ENCODE measurements around the gene CFAP54. TPM values are rescaled to one million over a fixed set of nuclear protein-coding genes. Genes with fewer than 3 reads are reported as not detected.

Gene CFAP54
- total RNA-seq, 1 experiment from 2014 or later = 0.09 TPM

- CTCF ChIA-PET = no interaction called here
- Mint-ChIP-seq H3K4me3 (no peak overlapping the region), H3K9me3 (peaks cover 3% of the 10 kb centered on the region; the same call in 1 of the 2 replicates), H3K27ac (no peak overlapping the region), H3K4me1 (peaks cover 3% of the 10 kb centered on the region), H3K27me3 (ENCODE audit: low read depth) (no peaks in the 10 kb centered on the region), H3K36me3 (no peaks in the 10 kb centered on the region)
- TF ChIP-seq ZNF512 (CRISPR knock-in tag; IDR thresholded peaks at IDR 0.05; ENCODE audit: borderline replicate concordance) (no peak), ZNF219 (CRISPR knock-in tag; IDR thresholded peaks at IDR 0.05; ENCODE audit: borderline replicate concordance) (no peak), NFATC4 (CRISPR knock-in tag; IDR thresholded peaks at IDR 0.05) (no peak), HMGA2 (CRISPR knock-in tag; IDR thresholded peaks at IDR 0.05) (no peak), ZNF138 (CRISPR knock-in tag; conservative IDR thresholded peaks at IDR 0.05) (no peak), IRF1 (CRISPR knock-in tag; IDR thresholded peaks at IDR 0.05) (no peak), GRHL2 (CRISPR knock-in tag; IDR thresholded peaks at IDR 0.05; ENCODE audit: insufficient replicate concordance, severe bottlenecking) (no peak), NR1H2 (CRISPR knock-in tag; IDR thresholded peaks at IDR 0.05) (no peak), ZBTB21 (CRISPR knock-in tag; IDR thresholded peaks at IDR 0.05; ENCODE audit: borderline replicate concordance) (no peak), CREM (CRISPR knock-in tag; IDR thresholded peaks at IDR 0.05) (no peak), ZNF423 (CRISPR knock-in tag; IDR thresholded peaks at IDR 0.05) (no peak), CTCF (IDR thresholded peaks at IDR 0.05) (no peak), SMAD3 (CRISPR knock-in tag; IDR thresholded peaks at IDR 0.05; ENCODE audit: borderline replicate concordance) (no peak), OVOL2 (CRISPR knock-in tag; IDR thresholded peaks at IDR 0.05; ENCODE audit: borderline replicate concordance) (no peak), FOXP4 (CRISPR knock-in tag; IDR thresholded peaks at IDR 0.05) (no peak), GTF2I (CRISPR knock-in tag; conservative IDR thresholded peaks at IDR 0.05) (no peak), ZNF416 (CRISPR knock-in tag; IDR thresholded peaks at IDR 0.05) (no peak), HMGXB4 (CRISPR knock-in tag; IDR thresholded peaks at IDR 0.05) (no peak), FOXK1 (CRISPR knock-in tag; IDR thresholded peaks at IDR 0.05) (no peak), ATF2 (CRISPR knock-in tag; IDR thresholded peaks at IDR 0.05; ENCODE audit: borderline replicate concordance, low read depth) (no peak)
- POLR2A ChIA-PET = interaction anchor here (0.5 kb wide), 1 partner anchor 11 kb away, joined by 3 read pairs; no protein-coding TSS in a partner anchor
- ATAC-seq (no peak), DNase-seq (ENCODE audit: low spot score) (no peak)
Measured at GRCh38 chr12:96743606-96744005, 254.2 kb downstream of the CFAP54 start.
